Keratinocyte (primary cell): ENCODE results near the gene C5AR1. TPM values are rescaled to one million over a fixed set of nuclear protein-coding genes. Genes with fewer than 3 reads are reported as not detected.
A peak's percentile ranks its signal among the peaks of the same experiment; 100 is the strongest.
"Not testable (repeated sequence)": the region's sequence is repeated elsewhere in the genome, so short reads cannot be mapped to it uniquely, and the experiment has no call there.

Experiments used
- DNase-seq: peaks from one replicate; pipeline ENCODE4 v3.0.0-alpha.2; 2011; ENCODE audit warnings: low read depth, missing footprints, low spot score
- FAIRE-seq: peaks from 2 replicates; lab custom pipeline; 2011; peaks lifted over from hg19 to GRCh38; lab: Jason Lieb, UNC
- H2AFZ ChIP-seq: 2 replicates; pipeline ENCODE4 v1.6.0; 2012; ENCODE audit warnings: low read length, control low read depth, inconsistent platforms; ENCODE audit not compliant: control insufficient read depth
- H3K27ac ChIP-seq: 2 replicates; pipeline ENCODE4 v1.5.1; 2011; ENCODE audit warnings: low read length; ENCODE audit not compliant: control insufficient read depth, insufficient read depth
- H3K27me3 ChIP-seq: 3 replicates; pipeline ENCODE4 v1.6.0; 2011; ENCODE audit warnings: low read length; ENCODE audit not compliant: control insufficient read depth, insufficient read depth; ENCODE audit errors: extremely low read depth
- H3K36me3 ChIP-seq, 2 experiments: 2 replicates in 1 of 2; 3 replicates in 1 of 2; pipeline ENCODE4 v1.5.1; 2011; ENCODE audit warnings: low read length in 2 of 2, mild to moderate bottlenecking in 1 of 2; ENCODE audit not compliant: control insufficient read depth in 2 of 2, insufficient read depth in 2 of 2; ENCODE audit errors: extremely low read depth in 1 of 2
- H3K4me1 ChIP-seq: 3 replicates; pipeline ENCODE4 v1.5.1; 2011; ENCODE audit warnings: low read length; ENCODE audit not compliant: control insufficient read depth, insufficient read depth; ENCODE audit errors: extremely low read depth
- H3K4me2 ChIP-seq: 3 replicates; pipeline ENCODE4 v1.6.0; 2011; ENCODE audit warnings: low read depth, low read length; ENCODE audit not compliant: control insufficient read depth, insufficient read depth; ENCODE audit errors: extremely low read depth
- H3K4me3 ChIP-seq, 3 experiments: fragments of 200-600 bp in 1 of 3; sonication (generic) in 1 of 3; 2 replicates in 2 of 3; 3 replicates in 1 of 3; pipeline ENCODE4 v1.5.1; 2011 to 2016; ENCODE audit warnings: low read length in 3 of 3, mild to moderate bottlenecking in 3 of 3, control low read depth in 2 of 3, inconsistent platforms in 1 of 3, low read depth in 1 of 3, mixed read lengths in 1 of 3, mixed run types in 1 of 3, moderate library complexity in 1 of 3; ENCODE audit not compliant: control insufficient read depth in 2 of 3, insufficient read depth in 2 of 3; ENCODE audit errors: extremely low read depth in 1 of 3
- H3K79me2 ChIP-seq: 2 replicates; pipeline ENCODE4 v1.6.0; 2012; ENCODE audit warnings: low read length; ENCODE audit not compliant: control insufficient read depth, insufficient read depth
- H3K9ac ChIP-seq: 3 replicates; pipeline ENCODE4 v1.6.0; 2011; ENCODE audit warnings: low read length; ENCODE audit not compliant: control insufficient read depth, insufficient read depth; ENCODE audit errors: extremely low read depth
- H3K9me1 ChIP-seq: 3 replicates; pipeline ENCODE4 v1.6.0; 2011; ENCODE audit warnings: low read length; ENCODE audit not compliant: control insufficient read depth, insufficient read depth; ENCODE audit errors: extremely low read depth
- H3K9me3 ChIP-seq: 2 replicates; pipeline ENCODE4 v1.5.1; 2012; ENCODE audit warnings: low read depth, low read length; ENCODE audit not compliant: control insufficient read depth
- H4K20me1 ChIP-seq: 3 replicates; pipeline ENCODE4 v1.6.0; 2011; ENCODE audit warnings: low read length; ENCODE audit not compliant: control insufficient read depth, insufficient read depth; ENCODE audit errors: extremely low read depth
- EZH2 ChIP-seq: IDR thresholded peaks from one replicate; pipeline ENCODE4 v1.6.1; 2012; ENCODE audit warnings: inconsistent platforms, mild to moderate bottlenecking, low read length, moderate library complexity
- dilution Hi-C: fragments of 300-500 bp; cut with MboI; formaldehyde crosslinking; loops from one replicate; pipeline ENCODE4 v1.7.0; 2020; ENCODE audit warnings: low sequenced_read_pairs; ENCODE audit not compliant: extremely low pct_ligation_motif_present
- polyA plus RNA-seq, 5 experiments: library from polyadenylated mRNA; depleted of rRNA in 3 of 5; stranded (reverse) in 3 of 5; stranded (forward) in 1 of 5; unstranded in 1 of 5; fragments of >200 nt; gene quantifications; 1 replicate in 1 of 5; 2 replicates in 3 of 5; 3 replicates in 1 of 5; pipeline versions ENCODE4 v1.2.1 to v1.2.3, GENCODE V29; 2011 to 2012; ENCODE audit warnings: missing spikeins in 2 of 5, low read depth in 1 of 5, low replicate concordance in 1 of 5
- TF ChIP-seq, protein P1 (sequence below), 3 experiments: IDR thresholded peaks in 1 of 3; conservative IDR thresholded peaks in 1 of 3; optimal IDR thresholded peaks in 1 of 3; 2 replicates in 2 of 3; 3 replicates in 1 of 3; pipeline versions ENCODE3 to v1.5.1; 2011; ENCODE audit warnings: low read length in 3 of 3, mild to moderate bottlenecking in 3 of 3, moderate library complexity in 2 of 3, control low read depth in 1 of 3, inconsistent platforms in 1 of 3; ENCODE audit not compliant: insufficient read depth in 2 of 3; ENCODE audit errors: extremely low read depth in 1 of 3

C5AR1 gene
- polyA plus RNA-seq, 1 donor (not counting 4 experiments of a cell fraction or from before 2014, with no cell fraction given), result 0.42 TPM

DNA sequence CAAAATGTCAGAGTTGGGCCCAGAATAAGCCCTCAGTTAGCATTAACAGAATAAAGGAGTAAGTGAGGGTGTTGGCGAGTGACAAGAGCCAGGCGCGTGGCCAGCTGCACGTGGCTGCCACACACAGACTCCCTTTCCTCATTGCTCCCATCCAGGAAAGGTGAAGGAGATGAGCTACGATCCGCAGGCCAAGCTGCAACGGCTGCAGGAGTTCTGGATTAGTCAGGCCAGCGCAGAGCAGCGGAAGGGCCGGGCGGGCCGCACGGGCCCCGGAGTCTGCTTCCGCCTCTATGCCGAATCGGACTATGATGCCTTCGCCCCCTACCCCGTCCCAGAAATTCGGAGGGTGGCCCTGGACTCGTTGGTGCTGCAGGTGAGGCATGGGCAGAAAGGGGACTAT is 52.7 kb downstream of the C5AR1 start:
- H2AFZ ChIP-seq, result no peak overlapping the region
- TF ChIP-seq EZH2, result no peak
- TF ChIP-seq, protein P1, sequence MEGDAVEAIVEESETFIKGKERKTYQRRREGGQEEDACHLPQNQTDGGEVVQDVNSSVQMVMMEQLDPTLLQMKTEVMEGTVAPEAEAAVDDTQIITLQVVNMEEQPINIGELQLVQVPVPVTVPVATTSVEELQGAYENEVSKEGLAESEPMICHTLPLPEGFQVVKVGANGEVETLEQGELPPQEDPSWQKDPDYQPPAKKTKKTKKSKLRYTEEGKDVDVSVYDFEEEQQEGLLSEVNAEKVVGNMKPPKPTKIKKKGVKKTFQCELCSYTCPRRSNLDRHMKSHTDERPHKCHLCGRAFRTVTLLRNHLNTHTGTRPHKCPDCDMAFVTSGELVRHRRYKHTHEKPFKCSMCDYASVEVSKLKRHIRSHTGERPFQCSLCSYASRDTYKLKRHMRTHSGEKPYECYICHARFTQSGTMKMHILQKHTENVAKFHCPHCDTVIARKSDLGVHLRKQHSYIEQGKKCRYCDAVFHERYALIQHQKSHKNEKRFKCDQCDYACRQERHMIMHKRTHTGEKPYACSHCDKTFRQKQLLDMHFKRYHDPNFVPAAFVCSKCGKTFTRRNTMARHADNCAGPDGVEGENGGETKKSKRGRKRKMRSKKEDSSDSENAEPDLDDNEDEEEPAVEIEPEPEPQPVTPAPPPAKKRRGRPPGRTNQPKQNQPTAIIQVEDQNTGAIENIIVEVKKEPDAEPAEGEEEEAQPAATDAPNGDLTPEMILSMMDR (optimal IDR thresholded peaks at IDR 0.05 in 1 of 3, IDR thresholded peaks at IDR 0.05 in 1 of 3, conservative IDR thresholded peaks at IDR 0.05 in 1 of 3; ENCODE audit: extremely low read depth in 1 of 3, insufficient read depth in 2 of 3, low read length in 3 of 3), result no peak
- no peaks in the 10 kb centered on the region for H3K9me1 ChIP-seq
- DNase-seq (no peak), FAIRE-seq (no peak)
- H3K4me1 ChIP-seq, result peaks cover 8% of the 10 kb centered on the region
- no peak overlapping the region for H3K4me3 ChIP-seq
- H3K9ac ChIP-seq, result no peak overlapping the region
- H4K20me1 ChIP-seq, result no peaks in the 10 kb centered on the region
- H3K9me3 ChIP-seq, result no peaks in the 10 kb centered on the region
- no peak overlapping the region for H3K27ac ChIP-seq
- H3K4me2 ChIP-seq, result no peak overlapping the region
- peaks cover 31 to 40% of the 10 kb centered on the region in 2 experiments for H3K36me3 ChIP-seq
- peaks cover 3% of the 10 kb centered on the region for H3K79me2 ChIP-seq
- dilution Hi-C loops, result no loop called here
- no peaks in the 10 kb centered on the region for H3K27me3 ChIP-seq

DNA sequence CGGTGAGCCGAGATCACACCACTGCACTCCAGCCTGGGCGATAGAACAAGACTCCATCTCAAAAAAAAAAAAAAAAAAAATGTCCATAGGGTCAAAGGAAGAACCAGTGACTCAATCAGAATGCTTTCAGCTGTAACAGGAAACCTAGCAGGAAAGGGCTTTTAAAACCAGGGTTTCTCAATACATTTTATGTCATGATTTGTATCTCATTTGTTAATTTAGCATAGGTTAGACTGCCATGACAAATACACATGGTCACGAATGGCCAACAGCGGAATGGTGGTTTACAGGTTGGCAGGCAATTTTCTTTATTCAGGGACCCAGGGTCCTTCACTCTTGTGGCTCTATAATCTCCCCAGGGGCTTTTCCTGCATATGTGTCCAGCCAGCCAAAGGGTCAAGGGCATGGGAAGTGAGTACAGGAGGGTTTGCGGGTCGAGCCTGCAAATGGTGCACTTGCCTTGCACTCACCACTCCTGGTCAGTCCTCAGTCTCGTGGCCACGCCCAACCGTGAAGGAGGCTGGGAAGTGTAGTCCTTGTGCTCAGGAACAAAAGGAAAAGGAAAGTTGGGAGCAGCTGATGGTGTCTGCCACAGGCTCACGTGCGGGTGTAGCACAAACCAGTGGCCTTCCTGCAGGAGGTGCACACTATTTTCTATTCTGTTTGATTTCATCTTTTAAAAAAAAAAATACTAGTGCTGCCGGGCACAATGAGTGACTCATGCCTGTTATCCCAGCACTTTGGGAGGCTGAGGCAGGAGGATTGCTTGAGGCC is 54.3 kb downstream of the C5AR1 start:
- dilution Hi-C loops, result no loop called here
- H3K9ac ChIP-seq, result no peak overlapping the region
- no peak for FAIRE-seq
- H3K27ac ChIP-seq, result no peak overlapping the region
- peak; percentile 5 for DNase-seq
- TF ChIP-seq, protein P1 (optimal IDR thresholded peaks at IDR 0.05 in 1 of 3, IDR thresholded peaks at IDR 0.05 in 1 of 3, conservative IDR thresholded peaks at IDR 0.05 in 1 of 3; ENCODE audit: extremely low read depth in 1 of 3, insufficient read depth in 2 of 3, low read length in 3 of 3), result no peak
- no peak for TF ChIP-seq EZH2
- H3K4me2 ChIP-seq, result no peak overlapping the region
- no peaks in the 10 kb centered on the region for H3K27me3 ChIP-seq
- no peaks in the 10 kb centered on the region for H3K9me1 ChIP-seq
- H3K36me3 ChIP-seq, result peaks cover 23 to 30% of the 10 kb centered on the region in 2 experiments
- H3K4me1 ChIP-seq, result peaks cover 8% of the 10 kb centered on the region
- no peak overlapping the region for H3K4me3 ChIP-seq
- H3K79me2 ChIP-seq, result no peaks in the 10 kb centered on the region
- no peaks in the 10 kb centered on the region for H4K20me1 ChIP-seq
- H3K9me3 ChIP-seq, result no peaks in the 10 kb centered on the region
- no peak overlapping the region for H2AFZ ChIP-seq

DNA sequence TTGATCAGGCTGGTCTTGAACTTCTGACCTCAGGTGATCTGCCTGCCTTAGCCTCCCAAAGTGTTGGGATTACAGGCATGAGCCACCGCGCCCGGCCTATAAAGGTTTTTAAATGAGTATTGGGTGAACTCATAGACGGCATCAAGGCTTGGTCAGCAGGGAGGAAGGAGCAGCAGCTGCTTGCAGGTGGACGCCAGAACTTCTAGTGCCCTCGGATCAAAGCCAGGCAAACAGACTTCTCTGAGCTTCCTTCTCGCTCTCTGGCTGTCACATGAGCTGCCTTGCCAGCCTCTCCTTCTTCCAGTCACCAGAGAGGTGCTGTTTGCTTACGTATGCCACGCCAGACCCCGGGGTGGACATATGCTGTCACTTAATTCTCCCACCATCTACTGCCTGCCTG is 55.8 kb downstream of the C5AR1 start:
- H3K27ac ChIP-seq, FAIRE-seq, H3K9me1 ChIP-seq, H3K27me3 ChIP-seq, H3K4me2 ChIP-seq, H2AFZ ChIP-seq, dilution Hi-C loops, H3K4me1 ChIP-seq, DNase-seq, H3K79me2 ChIP-seq, H4K20me1 ChIP-seq, H3K9ac ChIP-seq, H3K4me3 ChIP-seq, H3K9me3 ChIP-seq: not testable (repeated sequence)
- H3K36me3 ChIP-seq, result peaks cover 26 to 36% of the 10 kb centered on the region in 2 experiments
